Measurements from ENCODE around the gene SLC18A3.

DNA sequence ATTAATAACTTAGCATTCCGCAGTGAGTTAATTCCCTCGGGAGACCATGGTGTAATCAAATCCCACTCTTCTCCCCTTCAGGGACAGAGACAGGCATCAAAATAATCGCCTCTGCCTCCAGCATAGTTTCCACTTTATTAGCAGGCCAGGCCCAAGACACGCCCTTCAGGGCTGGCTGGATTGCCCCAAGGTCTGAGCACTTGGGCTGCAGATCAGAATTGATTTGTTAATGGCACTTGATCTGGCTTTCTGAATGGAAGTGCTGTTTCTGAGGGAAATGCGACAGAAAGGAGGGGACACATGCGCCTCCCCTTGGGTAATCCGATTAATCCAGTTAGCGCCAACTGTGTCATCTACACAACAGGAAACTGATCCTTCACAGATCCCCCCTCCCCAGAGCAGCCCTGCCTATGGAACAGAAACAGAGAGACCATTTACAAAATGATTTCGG, 19.3 kb downstream of the SLC18A3 start:
- TF ChIP-seq, protein P1, sequence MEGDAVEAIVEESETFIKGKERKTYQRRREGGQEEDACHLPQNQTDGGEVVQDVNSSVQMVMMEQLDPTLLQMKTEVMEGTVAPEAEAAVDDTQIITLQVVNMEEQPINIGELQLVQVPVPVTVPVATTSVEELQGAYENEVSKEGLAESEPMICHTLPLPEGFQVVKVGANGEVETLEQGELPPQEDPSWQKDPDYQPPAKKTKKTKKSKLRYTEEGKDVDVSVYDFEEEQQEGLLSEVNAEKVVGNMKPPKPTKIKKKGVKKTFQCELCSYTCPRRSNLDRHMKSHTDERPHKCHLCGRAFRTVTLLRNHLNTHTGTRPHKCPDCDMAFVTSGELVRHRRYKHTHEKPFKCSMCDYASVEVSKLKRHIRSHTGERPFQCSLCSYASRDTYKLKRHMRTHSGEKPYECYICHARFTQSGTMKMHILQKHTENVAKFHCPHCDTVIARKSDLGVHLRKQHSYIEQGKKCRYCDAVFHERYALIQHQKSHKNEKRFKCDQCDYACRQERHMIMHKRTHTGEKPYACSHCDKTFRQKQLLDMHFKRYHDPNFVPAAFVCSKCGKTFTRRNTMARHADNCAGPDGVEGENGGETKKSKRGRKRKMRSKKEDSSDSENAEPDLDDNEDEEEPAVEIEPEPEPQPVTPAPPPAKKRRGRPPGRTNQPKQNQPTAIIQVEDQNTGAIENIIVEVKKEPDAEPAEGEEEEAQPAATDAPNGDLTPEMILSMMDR (conservative IDR thresholded peaks at IDR 0.05; ENCODE audit: low read depth, low read length): no peak
- no peak for TF ChIP-seq EZH2 (IDR thresholded peaks at IDR 0.05; ENCODE audit: borderline replicate concordance, low read depth, low read length, poor library complexity, severe bottlenecking)

Data from A673 (cell line).